ENCODE measurements around the gene RPL14.

The RPL14 gene

GRCh38 chr3:40432793-40433192, 24.3 kb upstream of the RPL14 start:
- FAIRE-seq (no peak), DNase-seq (ENCODE audit: insufficient read length, low spot score) (no peak)
- no peak for TF ChIP-seq CTCF (IDR thresholded peaks at IDR 0.05; ENCODE audit: insufficient read depth, missing control alignments)

GRCh38 chr3:40437889-40438288, 19.2 kb upstream of the RPL14 start:
- FAIRE-seq: no peak
- no peak for TF ChIP-seq CTCF (IDR thresholded peaks at IDR 0.05; ENCODE audit: insufficient read depth, missing control alignments)

GRCh38 chr3:40445062-40445461, 12.1 kb upstream of the RPL14 start:
- no peak for DNase-seq (ENCODE audit: insufficient read length, low spot score)
- TF ChIP-seq CTCF (IDR thresholded peaks at IDR 0.05; ENCODE audit: insufficient read depth, missing control alignments): no peak
- FAIRE-seq: no peak

More at GRCh38 chr3:40437889-40438288, 19.2 kb upstream of the RPL14 start:
- DNase-seq (ENCODE audit: insufficient read length, low spot score): no peak

GRCh38 chr3:40445880-40446279, 11.3 kb upstream of the RPL14 start:
- DNase-seq (ENCODE audit: insufficient read length, low spot score): no peak
- FAIRE-seq: no peak
- no peak for TF ChIP-seq CTCF (IDR thresholded peaks at IDR 0.05; ENCODE audit: insufficient read depth, missing control alignments)

GRCh38 chr3:40450438-40450837, 6.7 kb upstream of the RPL14 start:
- DNase-seq (ENCODE audit: insufficient read length, low spot score) (no peak), FAIRE-seq (no peak)
- no peak for TF ChIP-seq CTCF (IDR thresholded peaks at IDR 0.05; ENCODE audit: insufficient read depth, missing control alignments)

GRCh38 chr3:40451551-40451950, 5.6 kb upstream of the RPL14 start:
- FAIRE-seq: no peak
- TF ChIP-seq CTCF (IDR thresholded peaks at IDR 0.05; ENCODE audit: insufficient read depth, missing control alignments): no peak
- DNase-seq (ENCODE audit: insufficient read length, low spot score): no peak

- TF ChIP-seq CTCF (IDR thresholded peaks at IDR 0.05; ENCODE audit: insufficient read depth, missing control alignments): no peak
- DNase-seq (ENCODE audit: insufficient read length, low spot score): no peak
- FAIRE-seq: no peak
Observed at GRCh38 chr3:40452057-40452456, 5.1 kb upstream of the RPL14 start.

Measured in D721Med (cell line).